ENCODE data around the gene DHRSX. TPM values are rescaled to one million over a fixed set of nuclear protein-coding genes. Genes with fewer than 3 reads are reported as not detected.

DHRSX gene
- total and polyA plus RNA-seq, 2 of the 13 experiments (the other 11 are each of a cell fraction or from before 2014, with no cell fraction given): 15.5 to 24.3 TPM

- no peak overlapping the region for H3K27ac ChIP-seq (ENCODE audit: extremely low read length, insufficient read depth, low read length)
- no peak overlapping the region for H3K9ac ChIP-seq (ENCODE audit: insufficient read depth, low read depth, low read length)
- CTCF ChIA-PET (ENCODE audit: low intra/inter-chr PET ratio, low total read pairs): no interaction called here
- TF ChIP-seq SMAD9 (CRISPR knock-in tag; IDR thresholded peaks at IDR 0.05) (no peak), ZBTB43 (CRISPR knock-in tag; conservative IDR thresholded peaks at IDR 0.05) (no peak), FLYWCH1 (CRISPR knock-in tag; IDR thresholded peaks at IDR 0.05) (no peak), TCF12 (IDR thresholded peaks at IDR 0.05) (no peak), TCF12 (CRISPR knock-in tag; IDR thresholded peaks at IDR 0.05) (no peak), ZNF614 (CRISPR knock-in tag; IDR thresholded peaks at IDR 0.05; ENCODE audit: borderline replicate concordance) (no peak)
- no peak overlapping the region for H3K4me2 ChIP-seq (ENCODE audit: low read depth, low read length)
- no TSS peak for BruUV-seq (replicated peaks)
- H3K9me3 ChIP-seq (ENCODE audit: low read length): no peaks in the 10 kb centered on the region
- H3K36me3 ChIP-seq (replicated peaks in 1 of 2; ENCODE audit: control insufficient read depth in 1 of 2, insufficient read depth in 2 of 2, low read length in 2 of 2): no peaks in the 10 kb centered on the region
- in situ Hi-C loops (cut with HindIII; ENCODE audit: extremely low pct_ligation_motif_present, low pct_unique_long_range_greater_than_20kb) (no loop called here), intact Hi-C loops (cut with micrococcal nuclease; ENCODE audit: unreplicated experiment) (no loop called here)
- H3K4me1 ChIP-seq (ENCODE audit: insufficient read depth, low read length): peaks cover 11% of the 10 kb centered on the region
- WGBS (ENCODE audit: low lambda C conversion rate): 71% methylated on average over 8 of the region's 8 CpGs
- H4K20me1 ChIP-seq (ENCODE audit: insufficient read depth, low read length): no peaks in the 10 kb centered on the region
- DNase-seq (ENCODE audit: low spot score) (no peak), FAIRE-seq (no peak), ATAC-seq (no peak)
- no peak overlapping the region for H2AFZ ChIP-seq (ENCODE audit: low read length)
- no peak overlapping the region for H3K4me3 ChIP-seq (replicated peaks in 1 of 3; ENCODE audit: insufficient read depth in 1 of 3, low read depth in 2 of 3, low read length in 3 of 3)
- POLR2A ChIA-PET: no interaction called here
- no peaks in the 10 kb centered on the region for H3K79me2 ChIP-seq (ENCODE audit: insufficient read depth, low read length)
- peaks cover 0 to 4% of the 10 kb centered on the region in 2 experiments; a peak in 2 of 5 replicates for H3K27me3 ChIP-seq (ENCODE audit: control insufficient read depth in 1 of 2, insufficient read depth in 2 of 2, low read length in 2 of 2)
These were observed 40.8 kb upstream of the DHRSX start for GRCh38 chrX:2541603-2542002.

- Histone ChIP-seq H3K36me3 (replicated peaks in 1 of 2; ENCODE audit: control insufficient read depth in 1 of 2, insufficient read depth in 2 of 2, low read length in 2 of 2) (no peaks in the 10 kb centered on the region), H3K27ac (ENCODE audit: extremely low read length, insufficient read depth, low read length) (no peak overlapping the region), H2AFZ (ENCODE audit: low read length) (no peak overlapping the region), H3K4me1 (ENCODE audit: insufficient read depth, low read length) (peaks cover 11% of the 10 kb centered on the region), H3K4me2 (ENCODE audit: low read depth, low read length) (no peak overlapping the region), H4K20me1 (ENCODE audit: insufficient read depth, low read length) (no peaks in the 10 kb centered on the region), H3K27me3 (ENCODE audit: control insufficient read depth in 1 of 2, insufficient read depth in 2 of 2, low read length in 2 of 2) (peaks cover 0 to 4% of the 10 kb centered on the region in 2 experiments; a peak in 2 of 5 replicates), H3K9ac (ENCODE audit: insufficient read depth, low read depth, low read length) (no peak overlapping the region), H3K79me2 (ENCODE audit: insufficient read depth, low read length) (no peaks in the 10 kb centered on the region), H3K9me3 (ENCODE audit: low read length) (no peaks in the 10 kb centered on the region), H3K4me3 (replicated peaks in 1 of 3; ENCODE audit: insufficient read depth in 1 of 3, low read depth in 2 of 3, low read length in 3 of 3) (no peak overlapping the region)
- in situ Hi-C loops (cut with HindIII; ENCODE audit: extremely low pct_ligation_motif_present, low pct_unique_long_range_greater_than_20kb): no loop called here
- WGBS (ENCODE audit: low lambda C conversion rate): 62% methylated on average over 12 of the region's 12 CpGs
- no TSS peak for BruUV-seq (replicated peaks)
- ChIA-PET CTCF (ENCODE audit: low intra/inter-chr PET ratio, low total read pairs) (no interaction called here), POLR2A (no interaction called here)
- intact Hi-C loops (cut with micrococcal nuclease; ENCODE audit: unreplicated experiment): no loop called here
- FAIRE-seq (no peak), ATAC-seq (no peak), DNase-seq (ENCODE audit: low spot score) (no peak)
- TF ChIP-seq ZBTB4 (CRISPR knock-in tag; IDR thresholded peaks at IDR 0.05; ENCODE audit: borderline replicate concordance) (no peak), ZMYM2 (CRISPR knock-in tag; IDR thresholded peaks at IDR 0.05) (no peak), BRD4 (CRISPR knock-in tag; IDR thresholded peaks at IDR 0.05) (no peak), LBX2 (CRISPR knock-in tag; IDR thresholded peaks at IDR 0.05; ENCODE audit: borderline replicate concordance) (no peak), ZEB1 (IDR thresholded peaks at IDR 0.05; ENCODE audit: insufficient replicate concordance, low read depth) (no peak), ZBTB43 (CRISPR knock-in tag; conservative IDR thresholded peaks at IDR 0.05) (no peak)
These were observed 39.7 kb upstream of the DHRSX start for GRCh38 chrX:2540426-2540947.

Measured in HepG2 (cell line).